ENCODE measurements around the gene ARHGAP15. TPM values are rescaled to one million over a fixed set of nuclear protein-coding genes. Genes with fewer than 3 reads are reported as not detected.
A peak's percentile ranks its signal among the peaks of the same experiment; 100 is the strongest.

ARHGAP15 gene
- total RNA-seq, 4 donors from 2014 or later, result 1.7 to 16.8 (median 3.7) TPM

DNA sequence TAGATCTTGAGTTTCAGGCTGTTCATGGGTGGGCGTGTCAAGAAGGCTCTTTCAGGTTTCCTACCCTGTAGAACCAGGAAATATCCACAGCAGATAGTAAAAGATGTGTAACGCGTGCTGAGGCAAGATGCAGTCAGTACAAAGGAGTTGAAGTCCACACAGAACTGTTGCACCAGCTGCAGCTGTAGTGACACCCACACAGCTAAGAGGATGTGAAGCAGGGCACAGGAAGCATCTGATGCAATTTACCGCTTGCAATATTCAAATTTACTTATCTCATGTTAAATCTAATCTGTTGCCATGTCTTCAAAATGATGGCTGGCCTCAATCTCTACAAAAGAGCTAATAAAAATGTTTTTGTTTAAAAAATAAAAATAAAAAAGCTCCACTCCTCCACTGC, 132.8 kb downstream of the ARHGAP15 start:
- Histone ChIP-seq H3K36me3 (no peaks in the 10 kb centered on the region), H3K4me3 (no peak overlapping the region), H3K9me3 (no peaks in the 10 kb centered on the region), H3K27ac (no peak overlapping the region), H3K27me3 (no peaks in the 10 kb centered on the region), H3K4me1 (peaks cover 0 to 7% (median 0%) of the 10 kb centered on the region in 3 donors)
- TF ChIP-seq POLR2A (IDR thresholded peaks at IDR 0.05) (no peak), CTCF (IDR thresholded peaks at IDR 0.05) (no peak)
- intact Hi-C loops (cut with DNase I), result no loop called here
- no peak for DNase-seq
- WGBS, 2 donors, result 57 to 60% methylated on average over 2 to 4 of the region's 4 CpGs

DNA sequence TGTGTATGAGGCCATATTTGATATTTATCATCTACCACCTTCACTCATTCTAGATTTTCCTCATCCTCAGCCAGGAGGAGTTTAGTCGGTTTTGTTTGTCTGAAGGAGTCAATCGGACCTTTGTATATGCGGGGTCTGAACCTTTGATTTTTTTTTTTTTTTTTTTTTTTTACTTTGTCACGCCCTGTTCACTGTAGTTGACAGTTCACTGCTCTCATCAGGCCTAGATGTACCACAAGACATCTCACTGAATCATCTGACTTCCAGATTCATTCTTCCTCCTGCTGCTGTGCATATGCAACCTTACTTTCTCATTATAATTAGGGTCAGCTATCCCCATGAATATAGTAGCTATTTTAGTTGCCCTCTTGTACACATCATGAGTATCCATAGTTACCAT, 133.2 kb downstream of the ARHGAP15 start:
- H3K27me3 ChIP-seq, result no peaks in the 10 kb centered on the region
- no peak overlapping the region for H3K4me3 ChIP-seq
- no peak for TF ChIP-seq POLR2A (IDR thresholded peaks at IDR 0.05)
- no peak for TF ChIP-seq CTCF (IDR thresholded peaks at IDR 0.05)
- H3K9me3 ChIP-seq, result no peaks in the 10 kb centered on the region
- whole genome bisulfite sequencing, 2 donors, result 77 to 84% methylated on average over 4 of the region's 4 CpGs
- no peak for DNase-seq
- H3K36me3 ChIP-seq, result no peaks in the 10 kb centered on the region
- no peak overlapping the region for H3K27ac ChIP-seq
- peaks cover 0 to 7% (median 0%) of the 10 kb centered on the region in 3 donors for H3K4me1 ChIP-seq
- intact Hi-C loops (cut with DNase I), result no loop called here

- H3K27ac ChIP-seq, result no peak overlapping the region
- no peak for DNase-seq
- no peak overlapping the region for H3K4me3 ChIP-seq
- H3K36me3 ChIP-seq, result no peaks in the 10 kb centered on the region
- intact Hi-C loops (cut with DNase I), result no loop called here
- 48 to 83% methylated on average over 2 of the region's 2 CpGs for WGBS, 2 donors
- no peaks in the 10 kb centered on the region for H3K27me3 ChIP-seq
- peaks cover 0 to 7% (median 0%) of the 10 kb centered on the region in 3 donors for H3K4me1 ChIP-seq
- no peaks in the 10 kb centered on the region for H3K9me3 ChIP-seq
- TF ChIP-seq POLR2A (IDR thresholded peaks at IDR 0.05) (no peak), CTCF (IDR thresholded peaks at IDR 0.05) (peak in 2 of 6 experiments; percentile 8 to 14)
Observed at GRCh38 chr2:143263066-143263625, 133.9 kb downstream of the ARHGAP15 start.

DNA sequence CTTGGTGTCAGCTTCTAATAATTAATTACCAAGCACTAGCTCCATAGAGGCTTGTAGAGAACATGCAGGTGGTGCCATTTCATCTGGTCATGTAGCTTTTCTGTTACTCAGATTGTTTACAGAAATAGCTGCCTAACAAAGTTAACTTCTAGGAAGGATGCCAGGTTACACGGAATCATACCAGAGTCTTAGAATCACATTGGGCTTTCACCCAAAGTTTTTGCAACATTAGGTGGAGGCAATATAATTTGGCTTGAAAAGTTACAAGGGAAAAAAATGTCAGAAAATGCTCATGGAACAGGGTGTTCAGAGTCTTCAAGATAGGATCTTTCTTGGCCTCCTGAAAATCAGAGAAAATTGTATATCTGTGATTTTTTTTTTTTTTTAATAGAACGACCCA, 135.6 kb downstream of the ARHGAP15 start:
- intact Hi-C loops (cut with DNase I), result no loop called here
- Histone ChIP-seq H3K27me3 (no peaks in the 10 kb centered on the region), H3K4me3 (no peak overlapping the region), H3K9me3 (no peaks in the 10 kb centered on the region), H3K4me1 (peaks cover 0 to 3% (median 0%) of the 10 kb centered on the region in 3 donors), H3K36me3 (no peaks in the 10 kb centered on the region), H3K27ac (peak overlapping the region in 1 of 4 donors; percentile 1)
- WGBS, 2 donors, result 35 to 53% methylated on average over 2 of the region's 2 CpGs
- no peak for DNase-seq
- TF ChIP-seq CTCF (IDR thresholded peaks at IDR 0.05) (no peak), POLR2A (IDR thresholded peaks at IDR 0.05) (no peak)

DNA sequence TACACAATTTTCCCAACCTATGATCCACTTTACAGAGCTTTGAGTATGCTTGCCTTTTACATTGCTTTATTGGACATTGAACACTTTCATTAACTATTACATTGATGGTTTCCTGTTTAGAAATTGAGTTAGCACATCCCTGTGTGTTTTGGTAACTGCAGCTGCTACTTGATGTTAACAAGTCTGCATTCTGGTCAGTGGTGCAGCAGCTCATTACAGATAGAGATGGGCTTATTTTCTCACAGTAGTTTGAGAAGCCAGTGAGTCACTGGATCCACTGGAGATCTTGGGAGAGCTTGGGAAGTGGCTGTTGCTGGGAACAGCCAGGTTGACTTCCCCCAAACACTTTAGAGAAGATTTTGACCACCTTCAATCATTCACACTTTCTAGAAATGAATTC, 150.5 kb downstream of the ARHGAP15 start:
- no peak overlapping the region for H3K4me3 ChIP-seq
- H3K4me1 ChIP-seq, result no peaks in the 10 kb centered on the region
- no peaks in the 10 kb centered on the region for H3K27me3 ChIP-seq
- TF ChIP-seq CTCF (IDR thresholded peaks at IDR 0.05) (no peak), POLR2A (IDR thresholded peaks at IDR 0.05) (no peak)
- H3K36me3 ChIP-seq, result no peaks in the 10 kb centered on the region
- intact Hi-C loops (cut with DNase I), result no loop called here
- no peaks in the 10 kb centered on the region for H3K9me3 ChIP-seq
- H3K27ac ChIP-seq, result no peak overlapping the region
- no peak for DNase-seq

Data from esophagus squamous epithelium (tissue), 5 donors.